Right atrium auricular region (tissue), 2 donors: ENCODE measurements around the gene NME3. TPM values are rescaled to one million over a fixed set of nuclear protein-coding genes. Genes with fewer than 3 reads are reported as not detected.

Experiments
- DNase-seq: peaks from one replicate; pipeline ENCODE4 v3.0.0-alpha.2; 2019; ENCODE audit warnings: low spot score
- H3K27ac ChIP-seq, 2 donors: fragments of 200-600 bp; sonication (generic); 1 replicate in 1 of 2; 2 replicates in 1 of 2; pipeline ENCODE4 v1.5.1; 2016 to 2019
- H3K27me3 ChIP-seq, 2 donors: fragments of 200-600 bp; sonication (generic); one replicate each; pipeline versions ENCODE4 v1.5.1 to v1.6.0; 2017 to 2019
- H3K36me3 ChIP-seq: fragments of 200-600 bp; sonication (generic); one replicate; pipeline ENCODE4 v1.5.1; 2016
- H3K4me1 ChIP-seq, 2 donors: fragments of 200-600 bp; sonication (generic); one replicate each; pipeline versions ENCODE4 v1.5.1 to v1.6.0; 2017 to 2019
- H3K4me3 ChIP-seq, 2 donors: fragments of 200-600 bp; sonication (generic); 1 replicate in 1 of 2; 2 replicates in 1 of 2; pipeline ENCODE4 v1.5.1; 2017 to 2019; ENCODE audit warnings: mild to moderate bottlenecking in 1 of 2, moderate library complexity in 1 of 2
- H3K9me3 ChIP-seq, 2 donors: fragments of 200-600 bp; sonication (generic); one replicate each; pipeline ENCODE4 v1.5.1; 2019
- total RNA-seq, 2 donors: library from RNA; depleted of rRNA; stranded (reverse); fragments of >200 nt; gene quantifications; one replicate each; pipeline ENCODE4 v1.1.0, GENCODE V29; 2016
- TF ChIP-seq, protein P1 (sequence below), 2 donors: fragments of 200-600 bp; sonication (generic); IDR thresholded peaks; one replicate each; pipeline ENCODE4 v1.5.1; 2019; ENCODE audit warnings: antibody characterized with exemption in 2 of 2

Gene NME3
- total RNA-seq, 2 donors from 2014 or later: 51.3 to 56.2 TPM

DNA sequence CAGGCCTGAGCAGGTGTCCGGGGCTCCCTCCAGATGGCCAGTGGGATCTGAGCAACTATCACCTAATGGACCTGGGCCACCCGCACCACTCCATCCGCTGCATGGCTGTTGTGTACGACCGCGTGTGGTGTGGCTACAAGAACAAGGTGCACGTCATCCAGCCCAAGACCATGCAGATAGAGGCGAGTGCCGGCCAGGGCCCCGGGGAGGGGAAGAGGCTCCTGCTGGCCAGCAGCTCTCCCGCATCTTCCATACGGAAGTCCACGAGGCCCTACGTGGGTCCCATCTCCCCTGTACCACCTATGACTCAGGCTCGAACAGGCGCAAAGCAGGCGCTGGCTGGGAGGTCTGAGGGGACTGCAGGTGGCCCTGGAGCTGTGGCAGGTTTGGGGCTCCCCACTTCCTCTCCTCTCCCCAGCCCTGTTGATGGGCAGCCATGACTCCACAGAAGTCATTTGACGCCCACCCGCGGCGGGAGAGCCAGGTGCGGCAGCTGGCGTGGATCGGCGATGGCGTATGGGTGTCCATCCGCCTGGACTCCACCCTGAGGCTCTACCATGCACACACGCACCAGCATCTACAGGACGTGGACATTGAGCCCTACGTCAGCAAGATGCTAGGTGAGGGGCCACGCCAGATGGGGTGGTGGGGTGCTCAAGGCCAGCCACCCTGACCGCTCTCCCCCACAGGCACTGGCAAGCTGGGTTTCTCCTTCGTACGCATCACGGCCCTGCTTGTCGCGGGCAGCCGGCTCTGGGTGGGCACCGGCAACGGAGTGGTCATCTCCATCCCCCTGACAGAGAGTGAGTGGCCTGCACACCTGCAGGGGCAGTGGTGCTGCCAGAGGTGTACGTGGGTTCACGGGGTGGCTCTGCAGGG lies 4.0 kb downstream of the NME3 start:
- Histone ChIP-seq H3K36me3 (peaks cover 68% of the 10 kb centered on the region), H3K4me1 (peaks cover 0 to 23% of the 10 kb centered on the region in 2 donors), H3K4me3 (no peak overlapping the region), H3K27me3 (no peaks in the 10 kb centered on the region), H3K9me3 (no peaks in the 10 kb centered on the region), H3K27ac (no peak overlapping the region)
- TF ChIP-seq, protein P1, sequence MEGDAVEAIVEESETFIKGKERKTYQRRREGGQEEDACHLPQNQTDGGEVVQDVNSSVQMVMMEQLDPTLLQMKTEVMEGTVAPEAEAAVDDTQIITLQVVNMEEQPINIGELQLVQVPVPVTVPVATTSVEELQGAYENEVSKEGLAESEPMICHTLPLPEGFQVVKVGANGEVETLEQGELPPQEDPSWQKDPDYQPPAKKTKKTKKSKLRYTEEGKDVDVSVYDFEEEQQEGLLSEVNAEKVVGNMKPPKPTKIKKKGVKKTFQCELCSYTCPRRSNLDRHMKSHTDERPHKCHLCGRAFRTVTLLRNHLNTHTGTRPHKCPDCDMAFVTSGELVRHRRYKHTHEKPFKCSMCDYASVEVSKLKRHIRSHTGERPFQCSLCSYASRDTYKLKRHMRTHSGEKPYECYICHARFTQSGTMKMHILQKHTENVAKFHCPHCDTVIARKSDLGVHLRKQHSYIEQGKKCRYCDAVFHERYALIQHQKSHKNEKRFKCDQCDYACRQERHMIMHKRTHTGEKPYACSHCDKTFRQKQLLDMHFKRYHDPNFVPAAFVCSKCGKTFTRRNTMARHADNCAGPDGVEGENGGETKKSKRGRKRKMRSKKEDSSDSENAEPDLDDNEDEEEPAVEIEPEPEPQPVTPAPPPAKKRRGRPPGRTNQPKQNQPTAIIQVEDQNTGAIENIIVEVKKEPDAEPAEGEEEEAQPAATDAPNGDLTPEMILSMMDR (IDR thresholded peaks at IDR 0.05): no peak
- no peak for DNase-seq

DNA sequence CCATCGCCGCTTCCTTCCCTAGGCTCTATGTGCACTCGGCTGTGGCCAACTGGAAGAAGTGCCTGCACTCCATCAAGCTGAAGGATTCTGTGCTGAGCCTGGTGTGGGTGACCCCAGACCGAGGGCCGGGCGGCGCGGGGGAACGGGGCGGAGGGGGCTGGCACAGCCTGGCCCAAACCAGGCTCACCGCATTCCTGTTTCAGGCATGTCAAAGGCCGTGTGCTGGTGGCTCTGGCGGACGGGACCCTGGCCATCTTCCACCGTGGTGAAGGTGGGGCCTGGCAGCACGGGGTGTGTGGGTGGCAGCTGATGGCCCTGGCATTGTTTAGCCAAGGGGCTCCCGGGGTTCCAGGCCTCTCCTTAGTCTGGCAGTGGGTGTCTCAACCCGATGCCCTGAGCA lies 4.6 kb downstream of the NME3 start:
- Histone ChIP-seq H3K27me3 (no peaks in the 10 kb centered on the region), H3K36me3 (peaks cover 75% of the 10 kb centered on the region)

DNA sequence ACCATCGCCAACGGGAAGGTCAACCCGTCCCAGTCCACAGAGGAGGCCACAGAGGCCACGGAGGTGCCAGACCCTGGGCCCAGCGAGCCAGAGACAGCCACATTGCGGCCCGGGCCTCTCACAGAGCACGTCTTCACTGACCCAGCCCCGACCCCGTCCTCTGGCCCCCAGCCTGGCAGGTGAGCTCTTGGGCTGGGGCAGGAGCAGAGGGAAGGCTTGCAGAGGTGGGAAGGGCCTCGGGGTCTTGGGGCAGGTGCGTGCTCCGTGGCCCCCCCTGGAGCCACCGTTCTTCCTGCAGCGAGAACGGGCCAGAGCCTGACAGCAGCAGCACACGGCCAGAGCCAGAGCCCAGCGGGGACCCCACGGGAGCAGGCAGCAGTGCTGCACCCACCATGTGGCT lies 5.1 kb downstream of the NME3 start:
- TF ChIP-seq, protein P1 (IDR thresholded peaks at IDR 0.05): no peak
- Histone ChIP-seq H3K27me3 (no peaks in the 10 kb centered on the region), H3K27ac (no peak overlapping the region), H3K36me3 (peaks cover 76% of the 10 kb centered on the region), H3K9me3 (no peaks in the 10 kb centered on the region), H3K4me1 (peaks cover 0 to 13% of the 10 kb centered on the region in 2 donors), H3K4me3 (no peak overlapping the region)
- no peak for DNase-seq

More for the DNA sequence above, 4.6 kb downstream of the NME3 start:
- no peaks in the 10 kb centered on the region for H3K9me3 ChIP-seq
- no peak overlapping the region for H3K4me3 ChIP-seq
- TF ChIP-seq, protein P1 (IDR thresholded peaks at IDR 0.05): no peak
- no peak overlapping the region for H3K27ac ChIP-seq
- no peak for DNase-seq
- H3K4me1 ChIP-seq: peaks cover 0 to 16% of the 10 kb centered on the region in 2 donors

DNA sequence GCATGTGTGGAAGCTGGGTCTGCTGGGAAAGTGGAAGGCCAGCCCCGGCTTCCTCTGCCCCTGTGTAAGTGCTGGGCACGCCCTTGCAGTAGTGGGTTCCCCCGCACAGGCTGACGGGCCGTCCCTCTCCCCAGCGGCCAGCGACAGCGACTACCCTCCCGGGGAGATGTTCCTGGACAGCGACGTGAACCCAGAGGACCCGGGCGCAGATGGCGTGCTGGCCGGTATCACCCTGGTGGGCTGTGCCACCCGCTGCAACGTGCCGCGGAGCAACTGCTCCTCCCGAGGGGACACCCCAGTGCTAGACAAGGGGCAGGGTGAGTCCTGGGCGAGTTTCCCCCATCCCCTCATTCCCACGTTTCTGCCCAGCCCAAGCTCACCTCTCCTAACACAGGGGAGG lies 5.5 kb downstream of the NME3 start:
- TF ChIP-seq, protein P1 (IDR thresholded peaks at IDR 0.05): no peak
- no peak for DNase-seq
- Histone ChIP-seq H3K27ac (no peak overlapping the region), H3K27me3 (no peaks in the 10 kb centered on the region), H3K36me3 (peaks cover 80% of the 10 kb centered on the region), H3K9me3 (no peaks in the 10 kb centered on the region), H3K4me1 (peaks cover 0 to 12% of the 10 kb centered on the region in 2 donors), H3K4me3 (no peak overlapping the region)

DNA sequence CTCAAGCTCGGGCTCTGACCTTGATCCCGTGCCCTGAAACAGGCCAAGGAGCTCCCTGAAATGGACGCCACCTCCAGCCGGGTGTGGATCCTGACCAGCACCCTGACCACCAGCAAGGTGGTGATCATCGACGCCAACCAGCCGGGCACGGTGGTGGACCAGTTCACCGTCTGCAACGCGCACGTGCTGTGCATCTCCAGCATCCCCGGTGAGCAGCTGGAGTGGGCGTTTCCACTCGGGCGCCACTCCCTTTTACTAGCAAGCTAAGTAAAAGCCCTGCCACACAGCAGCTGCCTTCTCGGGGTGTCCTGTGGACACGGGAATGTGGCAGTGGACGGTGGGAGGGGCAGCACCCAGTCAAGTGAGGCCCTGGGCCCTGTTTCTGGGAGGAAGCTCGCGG lies 6.4 kb downstream of the NME3 start:
- TF ChIP-seq, protein P1 (IDR thresholded peaks at IDR 0.05): no peak
- Histone ChIP-seq H3K4me1 (peaks cover 0 to 3% of the 10 kb centered on the region in 2 donors), H3K9me3 (no peaks in the 10 kb centered on the region), H3K36me3 (peaks cover 88% of the 10 kb centered on the region), H3K27me3 (no peaks in the 10 kb centered on the region), H3K27ac (no peak overlapping the region), H3K4me3 (no peak overlapping the region)
- no peak for DNase-seq
